AG10803 (cell line): Measurements from ENCODE around the gene RAG2.

Source experiments
- DNase-seq: peaks from one replicate; pipeline ENCODE4 v3.0.0; 2010; ENCODE audit warnings: low read depth
- H3K4me3 ChIP-seq: 2 replicates; pipeline ENCODE4 v1.5.1; 2011; ENCODE audit warnings: mild to moderate bottlenecking, low read length, control low read depth
- CTCF ChIP-seq: conservative IDR thresholded peaks from 2 replicates; pipeline ENCODE4 v1.5.1; 2011; ENCODE audit warnings: mild to moderate bottlenecking, low read length, control low read depth, inconsistent platforms

The RAG2 gene

GRCh38 chr11:36569095-36569494, 28.9 kb downstream of the RAG2 start:
- no peak overlapping the region for H3K4me3 ChIP-seq
- no peak for DNase-seq
- TF ChIP-seq CTCF = no peak

DNA sequence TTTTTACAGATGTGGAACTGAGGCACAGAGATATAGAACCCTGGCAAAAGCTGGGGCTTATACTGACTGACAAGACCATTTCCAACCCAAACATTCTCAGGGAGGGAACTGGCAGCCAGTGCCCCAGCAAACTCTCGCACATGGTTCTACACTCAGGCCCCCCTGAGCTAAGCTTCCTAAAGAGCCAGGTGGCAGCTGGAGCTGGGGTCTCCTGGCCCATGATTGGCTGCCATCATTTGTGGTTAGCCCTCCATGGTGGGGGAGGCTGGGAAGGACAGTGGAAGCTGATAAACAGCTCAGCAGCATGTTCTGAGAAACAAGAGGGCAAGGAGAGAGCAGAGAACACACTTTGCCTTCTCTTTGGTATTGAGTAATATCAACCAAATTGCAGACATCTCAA, 30.3 kb downstream of the RAG2 start, which contains the start of gene RAG1:
Gene RAG1 (plus strand): TSS at position 314 of the 400 bp plus-strand sequence. CDS start 5,298 bp downstream, outside the sequence.
- no peak within 1 kb of the TSS for H3K4me3 ChIP-seq
- DNase-seq = no peak
- no peak for TF ChIP-seq CTCF

GRCh38 chr11:36566407-36567053, 31.5 kb downstream of the RAG2 start:
- TF ChIP-seq CTCF = no peak
- no peak overlapping the region for H3K4me3 ChIP-seq
- DNase-seq = no peak

DNA sequence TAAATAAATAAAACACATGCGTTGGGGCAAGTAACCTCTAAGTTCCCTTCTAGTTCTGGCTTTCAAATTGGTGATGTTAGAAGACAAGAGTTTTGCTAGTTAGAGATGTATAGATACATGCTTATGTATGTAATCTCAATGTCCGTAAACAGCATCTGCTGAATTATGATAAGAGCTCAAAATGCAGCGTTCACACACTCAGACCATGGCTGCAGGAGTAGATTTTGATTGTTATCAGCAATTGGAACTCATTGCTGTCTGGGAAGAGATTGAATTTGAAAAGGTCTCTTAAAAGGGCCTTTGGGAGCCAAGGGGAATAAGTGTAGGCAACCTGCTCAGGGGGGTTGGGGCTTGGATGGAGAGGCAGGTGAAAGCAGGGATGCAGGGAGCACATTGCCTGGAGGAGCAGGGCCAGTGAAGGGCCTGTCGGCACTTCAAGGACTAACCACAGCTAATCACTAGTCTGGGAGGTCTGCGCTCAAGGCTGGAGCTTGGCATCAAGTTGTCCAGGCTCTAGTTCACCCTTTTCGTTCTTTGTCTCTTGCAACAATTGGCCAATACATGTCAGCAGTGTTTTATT, 32.9 kb downstream of the RAG2 start:
- no peak overlapping the region for H3K4me3 ChIP-seq
- no peak for DNase-seq
- no peak for TF ChIP-seq CTCF

DNA sequence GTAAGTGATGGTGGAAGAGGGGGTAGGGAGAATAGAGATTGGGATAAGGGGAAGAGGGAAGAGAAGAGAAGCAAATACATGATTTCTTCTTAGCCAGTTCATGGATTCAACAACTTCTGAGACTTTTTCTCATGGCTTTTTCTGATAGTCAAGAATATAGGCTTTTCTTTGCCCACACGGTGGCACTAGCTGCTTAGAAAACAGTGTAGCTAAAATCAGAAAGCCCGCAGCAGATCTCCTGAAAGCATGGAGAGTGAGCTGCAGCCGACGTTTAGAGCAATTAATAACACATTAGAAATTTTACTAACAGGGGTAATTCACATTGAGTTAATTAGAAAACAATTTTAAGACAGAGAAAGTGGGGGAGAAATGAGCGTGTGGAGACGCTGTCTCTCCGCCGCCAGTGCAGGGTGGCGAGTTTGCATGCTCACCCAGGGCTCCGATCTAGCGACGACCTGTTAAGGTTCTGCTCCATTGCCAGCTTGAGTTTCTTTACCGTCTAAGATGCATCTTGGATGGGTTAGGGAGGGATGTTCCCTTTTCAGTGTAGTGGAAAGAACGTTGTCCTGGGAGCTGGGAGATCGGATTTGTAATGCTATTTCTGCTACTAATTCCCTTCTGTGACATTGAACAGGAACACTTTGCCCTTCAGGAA, 33.5 kb downstream of the RAG2 start:
- TF ChIP-seq CTCF = peak; percentile 77
- H3K4me3 ChIP-seq = peak overlapping the region; percentile 36
- peak; percentile 59 for DNase-seq

DNA sequence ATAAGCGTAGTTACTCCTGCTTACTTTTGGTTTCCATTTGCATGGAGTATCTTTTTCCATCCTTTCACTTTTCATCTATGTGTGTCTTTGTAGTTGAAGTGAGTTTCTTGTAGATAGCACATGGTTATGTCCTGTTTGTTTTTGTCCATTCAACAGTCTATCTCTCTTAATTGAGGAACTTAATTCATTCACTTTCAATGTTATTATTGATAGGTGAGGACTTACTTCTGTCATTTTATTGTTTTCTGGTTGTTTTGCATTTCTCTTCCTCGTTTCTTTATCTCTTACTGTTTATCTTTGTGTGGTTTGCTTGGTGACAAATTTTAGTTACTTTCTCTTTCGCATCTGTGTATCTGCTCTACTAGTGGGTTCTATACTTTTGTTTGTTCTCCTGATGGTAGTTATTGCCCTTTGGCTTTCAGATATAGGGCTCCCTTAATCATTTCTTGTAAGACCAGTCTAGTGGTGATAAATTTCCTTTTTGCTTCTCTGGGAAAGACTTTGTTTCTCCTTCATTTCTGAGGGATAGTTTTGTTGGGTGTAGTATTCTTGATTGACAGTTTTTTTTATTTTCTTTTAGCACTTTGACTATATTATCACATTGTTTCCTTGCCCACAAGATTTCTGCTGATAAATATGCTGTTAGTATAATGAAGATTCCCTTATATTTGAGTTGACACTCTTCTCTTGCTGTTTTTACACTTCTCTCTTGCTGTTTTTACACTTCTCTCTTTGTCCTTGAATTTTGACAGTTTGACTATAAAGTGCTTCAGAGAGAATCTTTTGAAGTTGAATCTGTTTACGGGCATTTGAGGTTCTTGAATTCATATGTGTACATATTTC, 39.2 kb downstream of the RAG2 start:
- TF ChIP-seq CTCF = no peak
- no peak overlapping the region for H3K4me3 ChIP-seq
- DNase-seq = no peak
